Effector memory CD8-positive, alpha-beta T cell (primary cell): ENCODE results near the gene ASPG.

Experiments
- ATAC-seq: fragments of 150-1000 bp; cut with Tn5 transposase; replicated peaks from 2 replicates; pipeline ENCODE4 v1.10.0; 2021; ENCODE audit warnings: mild to moderate bottlenecking, moderate library complexity
- DNase-seq, 3 experiments: peaks; one replicate each; pipeline ENCODE4 v3.0.0; 2021
- H3K27ac Mint-ChIP-seq, 2 donors: one replicate each; pipeline ENCODE4 v1.8.0; 2022; ENCODE audit warnings: mild to moderate bottlenecking in 2 of 2, mixed read lengths in 2 of 2, moderate library complexity in 2 of 2
- H3K27me3 Mint-ChIP-seq, 2 donors: one replicate each; pipeline ENCODE4 v1.8.0; 2022; ENCODE audit warnings: mixed read lengths in 2 of 2
- H3K36me3 Mint-ChIP-seq: one replicate; pipeline ENCODE4 v1.8.0; 2022; ENCODE audit warnings: mild to moderate bottlenecking, moderate library complexity, mixed read lengths; ENCODE audit not compliant: insufficient read depth
- H3K4me1 Mint-ChIP-seq, 2 donors: one replicate each; pipeline ENCODE4 v1.8.0; 2022; ENCODE audit warnings: low read depth in 2 of 2, mixed read lengths in 2 of 2
- H3K4me3 Mint-ChIP-seq, 2 donors: one replicate each; pipeline ENCODE4 v1.8.0; 2022; ENCODE audit warnings: mild to moderate bottlenecking in 2 of 2, mixed read lengths in 2 of 2, moderate library complexity in 2 of 2
- H3K9me3 Mint-ChIP-seq, 2 donors: one replicate each; pipeline ENCODE4 v1.8.0; 2022; ENCODE audit warnings: mixed read lengths in 2 of 2

Gene ASPG

GRCh38 chr14:104101086-104101621 lies 15.7 kb downstream of the ASPG start:
- Mint-ChIP-seq H3K27ac (no peak overlapping the region), H3K36me3 (no peaks in the 10 kb centered on the region), H3K9me3 (no peaks in the 10 kb centered on the region), H3K4me1 (peaks cover 0 to 2% of the 10 kb centered on the region in 2 donors), H3K4me3 (no peak overlapping the region), H3K27me3 (peaks cover 0 to 2% of the 10 kb centered on the region in 2 donors)
- DNase-seq (no peak), ATAC-seq (no peak)

- Mint-ChIP-seq H3K36me3 (no peaks in the 10 kb centered on the region), H3K4me1 (peaks cover 0 to 2% of the 10 kb centered on the region in 2 donors), H3K27ac (no peak overlapping the region), H3K4me3 (no peak overlapping the region), H3K27me3 (no peaks in the 10 kb centered on the region), H3K9me3 (no peaks in the 10 kb centered on the region)
- ATAC-seq: no peak
- DNase-seq: no peak
These were observed 16.3 kb downstream of the ASPG start for GRCh38 chr14:104101651-104102281.

- no peak for ATAC-seq
- H3K36me3 Mint-ChIP-seq: no peaks in the 10 kb centered on the region
- no peak for DNase-seq
- H3K4me3 Mint-ChIP-seq: no peak overlapping the region
- no peak overlapping the region for H3K27ac Mint-ChIP-seq
- no peaks in the 10 kb centered on the region for H3K9me3 Mint-ChIP-seq
- no peaks in the 10 kb centered on the region for H3K27me3 Mint-ChIP-seq
- H3K4me1 Mint-ChIP-seq: peaks cover 0 to 2% of the 10 kb centered on the region in 2 donors
These were observed 16.9 kb downstream of the ASPG start for GRCh38 chr14:104102282-104102914.

GRCh38 chr14:104103061-104103445 lies 17.6 kb downstream of the ASPG start:
- Mint-ChIP-seq H3K4me3 (no peak overlapping the region), H3K27me3 (no peaks in the 10 kb centered on the region), H3K4me1 (peaks cover 0 to 2% of the 10 kb centered on the region in 2 donors), H3K36me3 (no peaks in the 10 kb centered on the region), H3K9me3 (no peaks in the 10 kb centered on the region), H3K27ac (no peak overlapping the region)
- ATAC-seq (no peak), DNase-seq (no peak)

GRCh38 chr14:104103446-104104075 lies 18.1 kb downstream of the ASPG start:
- H3K27ac Mint-ChIP-seq: no peak overlapping the region
- ATAC-seq (no peak), DNase-seq (no peak)
- H3K4me1 Mint-ChIP-seq: peaks cover 0 to 2% of the 10 kb centered on the region in 2 donors
- no peaks in the 10 kb centered on the region for H3K27me3 Mint-ChIP-seq
- H3K9me3 Mint-ChIP-seq: no peaks in the 10 kb centered on the region
- H3K4me3 Mint-ChIP-seq: no peak overlapping the region
- H3K36me3 Mint-ChIP-seq: no peaks in the 10 kb centered on the region

- Mint-ChIP-seq H3K27ac (no peak overlapping the region), H3K9me3 (no peaks in the 10 kb centered on the region), H3K4me1 (peaks cover 0 to 2% of the 10 kb centered on the region in 2 donors), H3K36me3 (no peaks in the 10 kb centered on the region), H3K27me3 (peaks cover 0 to 5% of the 10 kb centered on the region in 2 donors), H3K4me3 (no peak overlapping the region)
- ATAC-seq: no peak
- DNase-seq: no peak
These were observed 18.8 kb downstream of the ASPG start for GRCh38 chr14:104104076-104104901.

- Mint-ChIP-seq H3K4me3 (no peak overlapping the region), H3K4me1 (peaks cover 0 to 2% of the 10 kb centered on the region in 2 donors), H3K9me3 (no peaks in the 10 kb centered on the region), H3K36me3 (no peaks in the 10 kb centered on the region), H3K27ac (no peak overlapping the region), H3K27me3 (peaks cover 0 to 7% of the 10 kb centered on the region in 2 donors)
- no peak for DNase-seq
- ATAC-seq: no peak
These were observed 19.7 kb downstream of the ASPG start for GRCh38 chr14:104105071-104105821.

GRCh38 chr14:104105822-104106470 lies 20.4 kb downstream of the ASPG start:
- Mint-ChIP-seq H3K4me1 (peaks cover 0 to 2% of the 10 kb centered on the region in 2 donors), H3K36me3 (no peaks in the 10 kb centered on the region), H3K27ac (no peak overlapping the region), H3K27me3 (peaks cover 0 to 7% of the 10 kb centered on the region in 2 donors), H3K9me3 (no peaks in the 10 kb centered on the region), H3K4me3 (no peak overlapping the region)
- ATAC-seq: no peak
- no peak for DNase-seq

- Mint-ChIP-seq H3K4me3 (no peak overlapping the region), H3K27me3 (peaks cover 0 to 7% of the 10 kb centered on the region in 2 donors), H3K4me1 (peaks cover 0 to 2% of the 10 kb centered on the region in 2 donors), H3K27ac (no peak overlapping the region), H3K9me3 (no peaks in the 10 kb centered on the region), H3K36me3 (no peaks in the 10 kb centered on the region)
- no peak for DNase-seq
- no peak for ATAC-seq
These were observed 21.0 kb downstream of the ASPG start for GRCh38 chr14:104106471-104106991.

- Mint-ChIP-seq H3K4me1 (peaks cover 0 to 2% of the 10 kb centered on the region in 2 donors), H3K36me3 (no peaks in the 10 kb centered on the region), H3K9me3 (no peaks in the 10 kb centered on the region), H3K4me3 (no peak overlapping the region), H3K27me3 (peaks cover 0 to 7% of the 10 kb centered on the region in 2 donors), H3K27ac (no peak overlapping the region)
- DNase-seq: no peak
- no peak for ATAC-seq
These were observed 21.6 kb downstream of the ASPG start for GRCh38 chr14:104107101-104107581.

GRCh38 chr14:104107611-104108569 lies 22.4 kb downstream of the ASPG start:
- Mint-ChIP-seq H3K4me3 (no peak overlapping the region), H3K9me3 (no peaks in the 10 kb centered on the region), H3K4me1 (peaks cover 0 to 2% of the 10 kb centered on the region in 2 donors), H3K27me3 (peaks cover 0 to 7% of the 10 kb centered on the region in 2 donors), H3K27ac (no peak overlapping the region), H3K36me3 (no peaks in the 10 kb centered on the region)
- DNase-seq: no peak
- no peak for ATAC-seq
